ENCODE data around the gene RPL37. TPM values are rescaled to one million over a fixed set of nuclear protein-coding genes. Genes with fewer than 3 reads are reported as not detected.

Gene RPL37
- total RNA-seq, 1 donor from 2014 or later, result 1,632 TPM

DNA sequence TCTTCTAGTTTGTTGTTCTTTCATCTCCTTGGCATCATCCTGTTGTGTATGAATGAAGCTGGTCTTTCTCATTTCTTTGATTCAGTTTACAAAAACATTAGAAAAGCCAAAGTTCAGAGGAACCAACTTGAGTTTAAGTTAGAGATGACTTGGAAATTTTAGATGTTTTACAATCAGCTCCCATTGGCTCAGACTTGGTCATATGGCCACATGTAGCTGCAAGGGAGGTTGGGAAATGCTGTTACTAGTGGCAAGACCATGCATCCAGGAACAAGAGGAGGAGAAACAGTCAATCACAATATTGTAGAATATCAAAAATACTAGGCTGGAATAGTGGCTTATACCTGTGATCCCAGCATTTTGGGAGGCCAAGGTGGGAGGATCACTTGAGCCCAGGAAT is 25.7 kb upstream of the RPL37 start:
- intact Hi-C loops (cut with micrococcal nuclease), result no loop called here
- no peak overlapping the region for H3K4me3 Mint-ChIP-seq (ENCODE audit: low read depth)
- no peaks in the 10 kb centered on the region for H3K9me3 Mint-ChIP-seq
- H3K36me3 Mint-ChIP-seq (ENCODE audit: low read depth), result no peaks in the 10 kb centered on the region
- H3K27ac Mint-ChIP-seq, result no peak overlapping the region
- H3K27me3 Mint-ChIP-seq (ENCODE audit: low read depth), result no peaks in the 10 kb centered on the region
- H3K4me1 Mint-ChIP-seq (ENCODE audit: low read depth), result no peaks in the 10 kb centered on the region
- DNase-seq (ENCODE audit: low spot score), result no peak

- intact Hi-C loops (cut with micrococcal nuclease), result no loop called here
- Mint-ChIP-seq H3K27ac (no peak overlapping the region), H3K9me3 (no peaks in the 10 kb centered on the region), H3K4me1 (ENCODE audit: low read depth) (no peaks in the 10 kb centered on the region), H3K36me3 (ENCODE audit: low read depth) (no peaks in the 10 kb centered on the region), H3K4me3 (ENCODE audit: low read depth) (no peak overlapping the region), H3K27me3 (ENCODE audit: low read depth) (peaks cover 2% of the 10 kb centered on the region)
- no peak for DNase-seq (ENCODE audit: low spot score)
Observed at GRCh38 chr5:40853632-40854192, 18.7 kb upstream of the RPL37 start.

DNA sequence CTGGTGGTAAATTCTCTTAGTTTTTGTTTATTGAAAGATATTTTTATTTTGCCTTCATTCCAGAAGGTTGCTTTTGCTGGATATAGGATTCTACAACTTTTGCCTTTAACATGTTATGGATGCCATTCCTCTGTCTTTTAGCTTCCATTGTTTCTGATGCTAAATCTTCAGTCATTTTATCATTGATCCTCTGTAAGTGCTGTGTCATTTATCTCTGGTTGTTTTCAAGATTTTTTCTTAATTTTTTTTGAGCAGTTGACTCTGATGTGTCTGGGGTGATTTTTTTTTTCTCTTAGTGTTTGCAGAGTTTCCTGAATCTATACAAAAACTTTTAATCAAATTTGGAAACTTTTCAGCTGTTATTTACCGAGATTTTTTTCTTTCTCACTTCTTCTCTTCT is 12.5 kb upstream of the RPL37 start:
- Mint-ChIP-seq H3K4me3 (ENCODE audit: low read depth) (no peak overlapping the region), H3K27ac (no peak overlapping the region), H3K36me3 (ENCODE audit: low read depth) (no peaks in the 10 kb centered on the region), H3K27me3 (ENCODE audit: low read depth) (peaks cover 13% of the 10 kb centered on the region), H3K4me1 (ENCODE audit: low read depth) (peaks cover 3% of the 10 kb centered on the region), H3K9me3 (no peaks in the 10 kb centered on the region)
- no peak for DNase-seq (ENCODE audit: low spot score)
- intact Hi-C loops (cut with micrococcal nuclease), result no loop called here

GRCh38 chr5:40846371-40846770 is 11.3 kb upstream of the RPL37 start:
- no peak overlapping the region for H3K4me3 Mint-ChIP-seq (ENCODE audit: low read depth)
- H3K27me3 Mint-ChIP-seq (ENCODE audit: low read depth), result peaks cover 14% of the 10 kb centered on the region
- no peaks in the 10 kb centered on the region for H3K9me3 Mint-ChIP-seq
- H3K36me3 Mint-ChIP-seq (ENCODE audit: low read depth), result no peaks in the 10 kb centered on the region
- peaks cover 7% of the 10 kb centered on the region for H3K4me1 Mint-ChIP-seq (ENCODE audit: low read depth)
- intact Hi-C loops (cut with micrococcal nuclease), result no loop called here
- DNase-seq (ENCODE audit: low spot score), result no peak
- no peak overlapping the region for H3K27ac Mint-ChIP-seq

GRCh38 chr5:40844565-40844964 is 9.5 kb upstream of the RPL37 start:
- Mint-ChIP-seq H3K4me1 (ENCODE audit: low read depth) (peaks cover 15% of the 10 kb centered on the region), H3K9me3 (no peaks in the 10 kb centered on the region), H3K27ac (no peak overlapping the region), H3K27me3 (ENCODE audit: low read depth) (peaks cover 15% of the 10 kb centered on the region), H3K4me3 (ENCODE audit: low read depth) (no peak overlapping the region), H3K36me3 (ENCODE audit: low read depth) (no peaks in the 10 kb centered on the region)
- intact Hi-C loops (cut with micrococcal nuclease), result loop anchor here (5.0 kb wide), 1 partner anchor 33 kb away; no protein-coding TSS in a partner anchor
- DNase-seq (ENCODE audit: low spot score), result no peak

GRCh38 chr5:40842351-40842750 is 7.3 kb upstream of the RPL37 start:
- peaks cover 10% of the 10 kb centered on the region for H3K27me3 Mint-ChIP-seq (ENCODE audit: low read depth)
- H3K27ac Mint-ChIP-seq, result no peak overlapping the region
- intact Hi-C loops (cut with micrococcal nuclease), result loop anchor here (5.0 kb wide), 1 partner anchor 35 kb away; no protein-coding TSS in a partner anchor
- H3K4me1 Mint-ChIP-seq (ENCODE audit: low read depth), result peaks cover 21% of the 10 kb centered on the region
- no peak overlapping the region for H3K4me3 Mint-ChIP-seq (ENCODE audit: low read depth)
- H3K9me3 Mint-ChIP-seq, result no peaks in the 10 kb centered on the region
- no peak for DNase-seq (ENCODE audit: low spot score)
- H3K36me3 Mint-ChIP-seq (ENCODE audit: low read depth), result no peaks in the 10 kb centered on the region

GRCh38 chr5:40841068-40841805 is 6.2 kb upstream of the RPL37 start, which contains the start of gene CARD6:
TSS of gene CARD6 (plus strand) at chr5:40841367. CDS start at chr5:40841383, 16 bp downstream.
- intact Hi-C loops (cut with micrococcal nuclease), result loop anchor here (5.0 kb wide), 1 partner anchor 36 kb away; no protein-coding TSS in a partner anchor
- H3K4me1 Mint-ChIP-seq (ENCODE audit: low read depth), result peaks cover 25% of the 10 kb centered on the region
- H3K4me3 Mint-ChIP-seq (ENCODE audit: low read depth), result peak within 1 kb of the TSS; percentile 81
- peaks cover 4% of the 10 kb centered on the region for H3K9me3 Mint-ChIP-seq
- DNase-seq (ENCODE audit: low spot score), result no peak
- H3K27ac Mint-ChIP-seq, result peak within 1 kb of the TSS; percentile 69
- peaks cover 10% of the 10 kb centered on the region for H3K27me3 Mint-ChIP-seq (ENCODE audit: low read depth)
- no peaks in the 10 kb centered on the region for H3K36me3 Mint-ChIP-seq (ENCODE audit: low read depth)

DNA sequence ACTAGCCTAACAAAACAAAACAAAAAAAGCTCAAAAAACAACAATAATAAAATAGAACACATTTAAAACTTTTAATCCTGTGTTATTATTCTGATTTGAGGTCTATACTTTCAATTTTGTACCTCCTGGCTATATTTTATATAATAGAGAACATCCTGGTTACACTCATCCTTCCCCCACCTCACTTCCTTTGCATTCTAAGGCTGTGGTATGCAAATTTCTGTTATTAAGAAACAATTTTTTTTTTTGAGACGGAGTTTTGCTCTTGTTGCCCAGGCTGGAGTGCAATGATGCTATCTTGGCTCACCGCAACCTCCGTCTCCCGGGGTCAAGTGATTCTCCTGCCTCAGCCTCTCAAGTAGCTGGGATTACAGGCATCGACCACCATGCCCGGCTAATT is 3.1 kb upstream of the RPL37 start:
- H3K36me3 Mint-ChIP-seq (ENCODE audit: low read depth), result peaks cover 28% of the 10 kb centered on the region
- DNase-seq (ENCODE audit: low spot score), result no peak
- peaks cover 3% of the 10 kb centered on the region for H3K27me3 Mint-ChIP-seq (ENCODE audit: low read depth)
- H3K4me1 Mint-ChIP-seq (ENCODE audit: low read depth), result peaks cover 37% of the 10 kb centered on the region
- no peak overlapping the region for H3K27ac Mint-ChIP-seq
- peaks cover 4% of the 10 kb centered on the region for H3K9me3 Mint-ChIP-seq
- no peak overlapping the region for H3K4me3 Mint-ChIP-seq (ENCODE audit: low read depth)
- intact Hi-C loops (cut with micrococcal nuclease), result loop anchor here (5.0 to 10.0 kb wide), 3 partner anchors 261 to 1633 kb away; no protein-coding TSS in a partner anchor

DNA sequence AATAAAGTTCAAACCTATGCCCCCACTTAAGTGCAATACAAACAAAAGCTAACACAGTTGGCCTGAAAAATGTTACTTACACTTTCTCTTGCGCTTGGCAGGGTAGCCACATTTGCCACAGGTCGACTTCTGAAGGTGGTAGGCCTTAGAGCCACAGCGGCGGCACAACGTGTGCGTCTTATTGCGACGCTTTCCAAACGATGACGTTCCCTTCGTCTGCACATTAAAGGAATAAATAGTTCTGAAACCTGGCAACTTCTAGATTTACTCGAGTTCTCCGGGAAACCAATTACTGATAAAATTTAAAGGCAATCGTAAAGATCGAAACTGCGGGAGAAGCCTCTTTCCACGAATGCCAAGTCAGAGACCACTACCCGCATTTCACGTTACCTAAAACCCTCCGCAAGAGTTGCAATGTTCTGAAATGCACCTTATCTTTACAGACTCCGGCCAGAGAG is 602 bp downstream of the RPL37 start:
- Mint-ChIP-seq H3K27me3 (ENCODE audit: low read depth) (no peaks in the 10 kb centered on the region), H3K4me3 (ENCODE audit: low read depth) (peak overlapping the region; percentile 99), H3K36me3 (ENCODE audit: low read depth) (peaks cover 65% of the 10 kb centered on the region), H3K9me3 (peaks cover 4% of the 10 kb centered on the region), H3K4me1 (ENCODE audit: low read depth) (peaks cover 49% of the 10 kb centered on the region), H3K27ac (peak overlapping the region; percentile 98)
- intact Hi-C loops (cut with micrococcal nuclease), result loop anchor here (2.0 to 10.0 kb wide), 3 partner anchors 156 to 1630 kb away; partner anchors contain the start of gene PTGER4
- DNase-seq (ENCODE audit: low spot score), result peak; percentile 38

DNA sequence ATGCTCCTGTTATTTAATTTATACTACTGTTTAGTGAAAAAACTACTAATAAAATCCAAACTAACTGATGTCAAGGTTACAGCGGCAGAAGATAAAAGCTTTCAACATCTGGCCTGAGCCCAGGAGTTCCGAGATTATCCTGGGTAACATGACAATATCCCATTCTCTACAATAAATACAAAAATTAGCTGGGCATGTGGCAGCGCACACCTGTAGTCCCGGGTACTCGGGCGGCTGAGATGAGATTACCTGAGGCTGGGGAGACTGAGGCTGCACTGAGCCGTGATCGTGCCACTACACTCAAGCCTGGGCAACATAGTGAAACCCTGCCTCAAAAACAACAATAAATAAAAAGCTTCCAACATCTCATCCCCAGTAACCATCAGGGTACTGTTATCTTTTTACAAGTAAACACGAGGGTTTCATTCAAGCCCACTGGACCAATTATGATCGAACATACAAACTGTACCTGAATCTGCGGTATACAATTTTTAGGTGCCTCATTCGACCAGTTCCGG is 1.3 kb downstream of the RPL37 start:
- Mint-ChIP-seq H3K27me3 (ENCODE audit: low read depth) (no peaks in the 10 kb centered on the region), H3K36me3 (ENCODE audit: low read depth) (peaks cover 71% of the 10 kb centered on the region), H3K27ac (peak overlapping the region; percentile 98), H3K4me3 (ENCODE audit: low read depth) (peak overlapping the region; percentile 99), H3K4me1 (ENCODE audit: low read depth) (peaks cover 54% of the 10 kb centered on the region), H3K9me3 (peaks cover 4% of the 10 kb centered on the region)
- intact Hi-C loops (cut with micrococcal nuclease), result loop anchor here (1.0 to 10.0 kb wide), 4 partner anchors 8 to 1629 kb away; partner anchors contain the start of gene PTGER4
- no peak for DNase-seq (ENCODE audit: low spot score)

DNA sequence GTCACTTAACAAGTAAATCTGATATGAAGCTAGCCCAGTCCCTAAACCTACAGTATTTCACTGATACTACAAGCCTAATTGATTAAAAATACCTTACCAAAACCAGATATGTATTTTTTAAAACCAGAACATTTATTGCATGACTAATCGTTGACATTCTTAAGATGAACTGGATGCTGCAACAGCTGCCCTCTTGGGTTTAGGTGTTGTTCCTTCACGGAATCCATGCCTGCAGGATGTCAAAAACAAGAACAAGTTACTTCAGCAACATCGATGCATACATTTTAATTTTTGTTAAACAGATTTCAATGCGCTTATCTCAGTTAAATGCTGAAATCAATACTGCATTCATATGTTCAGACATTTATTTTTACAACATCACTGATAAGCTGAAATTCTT is 2.7 kb downstream of the RPL37 start:
- peaks cover 64% of the 10 kb centered on the region for H3K4me1 Mint-ChIP-seq (ENCODE audit: low read depth)
- intact Hi-C loops (cut with micrococcal nuclease), result loop anchor here (10.0 kb wide), 2 partner anchors 428 to 1628 kb away; no protein-coding TSS in a partner anchor
- peaks cover 85% of the 10 kb centered on the region for H3K36me3 Mint-ChIP-seq (ENCODE audit: low read depth)

GRCh38 chr5:40831346-40832210 is 3.4 kb downstream of the RPL37 start:
- Mint-ChIP-seq H3K36me3 (ENCODE audit: low read depth) (peaks cover 93% of the 10 kb centered on the region), H3K27ac (peak overlapping the region; percentile 98), H3K9me3 (peaks cover under 1% of the 10 kb centered on the region), H3K27me3 (ENCODE audit: low read depth) (no peaks in the 10 kb centered on the region), H3K4me3 (ENCODE audit: low read depth) (peak overlapping the region; percentile 99), H3K4me1 (ENCODE audit: low read depth) (peaks cover 63% of the 10 kb centered on the region)
- intact Hi-C loops (cut with micrococcal nuclease), result loop anchor here (10.0 kb wide), 2 partner anchors 427 to 1627 kb away; no protein-coding TSS in a partner anchor
- DNase-seq (ENCODE audit: low spot score), result no peak

More for the DNA sequence above, 2.7 kb downstream of the RPL37 start:
- Mint-ChIP-seq H3K27me3 (ENCODE audit: low read depth) (no peaks in the 10 kb centered on the region), H3K9me3 (peaks cover 4% of the 10 kb centered on the region), H3K27ac (peak overlapping the region; percentile 98), H3K4me3 (ENCODE audit: low read depth) (peak overlapping the region; percentile 99)
- DNase-seq (ENCODE audit: low spot score), result no peak
